HepG2 (cell line): ENCODE measurements around the gene PARP6. TPM values are rescaled to one million over a fixed set of nuclear protein-coding genes. Genes with fewer than 3 reads are reported as not detected.

ENCODE experiments used
- ATAC-seq: fragments of 200-7000 bp; cut with Tn5 transposase; 3 replicates; pipeline ENCODE4 v1.9.1; 2020; ENCODE audit warnings: mild to moderate bottlenecking, moderate library complexity
- BruUV-seq: library from RNA; stranded (reverse); fragments of 400-500 nt; replicated peaks from 2 replicates; lab custom pipeline; 2021; lab: Mats Ljungman, UMichigan
- CTCF ChIA-PET: fragments of 300-600 bp; formaldehyde crosslinking; extraction: SDS; loops from one replicate; lab custom pipeline; 2021; ENCODE audit warnings: low total read pairs, inconsistent platforms, low intra/inter-chr PET ratio; lab: Yijun Ruan, JAX
- POLR2A ChIA-PET: fragments of 350-600 bp; sonication (Branson Sonifier 250); formaldehyde crosslinking; loops from one replicate; lab custom pipeline; 2020; ENCODE audit warnings: antibody characterized with exemption, inconsistent platforms; lab: Yijun Ruan, JAX
- DNase-seq: peaks from one replicate; pipeline ENCODE4 v3.0.0-alpha.2; 2015; ENCODE audit warnings: low spot score
- FAIRE-seq: peaks from 3 replicates; lab custom pipeline; 2011; peaks lifted over from hg19 to GRCh38; lab: Jason Lieb, UNC
- H2AFZ ChIP-seq: one replicate; pipeline ENCODE4 v1.6.1; 2011; ENCODE audit warnings: low read length, inconsistent platforms
- H3K27ac ChIP-seq: fragments of 300-600 bp; 3 replicates; pipeline ENCODE4 v1.8.0; 2011; ENCODE audit warnings: mixed run types, mild to moderate bottlenecking, mixed read lengths, low read length, inconsistent platforms; ENCODE audit not compliant: insufficient read depth; ENCODE audit errors: extremely low read length
- H3K27me3 ChIP-seq, 2 experiments: fragments of 200-600 bp in 1 of 2; 2 replicates in 1 of 2; 3 replicates in 1 of 2; pipeline versions ENCODE4 v1.6.0 to v1.8.0; 2011; ENCODE audit warnings: low read length in 2 of 2, mild to moderate bottlenecking in 2 of 2, moderate library complexity in 2 of 2, inconsistent platforms in 1 of 2; ENCODE audit not compliant: insufficient read depth in 2 of 2, control insufficient read depth in 1 of 2
- H3K36me3 ChIP-seq, 2 experiments: fragments of 200-600 bp in 1 of 2; replicated peaks in 1 of 2; 2 replicates in 1 of 2; 3 replicates in 1 of 2; pipeline versions ENCODE4 v1.5.1 to v1.8.0; 2011; ENCODE audit warnings: low read length in 2 of 2, inconsistent platforms in 1 of 2; ENCODE audit not compliant: insufficient read depth in 2 of 2, control insufficient read depth in 1 of 2
- H3K4me1 ChIP-seq: 2 replicates; pipeline ENCODE4 v1.5.1; 2012; ENCODE audit warnings: low read length, inconsistent platforms; ENCODE audit not compliant: insufficient read depth
- H3K4me2 ChIP-seq: 2 replicates; pipeline ENCODE4 v1.6.0; 2011; ENCODE audit warnings: low read depth, low read length, inconsistent platforms
- H3K4me3 ChIP-seq, 3 experiments: fragments of 200-600 bp in 1 of 3; sonication (generic), shearing (Covaris generic) in 1 of 3; replicated peaks in 1 of 3; 2 replicates each; pipeline ENCODE4 v1.5.1; 2011 to 2016; ENCODE audit warnings: low read length in 3 of 3, inconsistent platforms in 2 of 3, low read depth in 2 of 3, mild to moderate bottlenecking in 2 of 3, control low read depth in 1 of 3, mixed read lengths in 1 of 3; ENCODE audit not compliant: insufficient read depth in 1 of 3
- H3K79me2 ChIP-seq: one replicate; pipeline ENCODE4 v1.6.1; 2011; ENCODE audit warnings: low read length, inconsistent platforms; ENCODE audit not compliant: insufficient read depth
- H3K9ac ChIP-seq: 2 replicates; pipeline ENCODE4 v1.6.0; 2011; ENCODE audit warnings: mild to moderate bottlenecking, low read depth, low read length, inconsistent platforms; ENCODE audit not compliant: insufficient read depth
- H3K9me3 ChIP-seq: 2 replicates; pipeline ENCODE4 v1.5.1; 2012; ENCODE audit warnings: mild to moderate bottlenecking, low read length
- H4K20me1 ChIP-seq: 2 replicates; pipeline ENCODE4 v1.6.0; 2011; ENCODE audit warnings: inconsistent platforms, mild to moderate bottlenecking, low read length, moderate library complexity; ENCODE audit not compliant: insufficient read depth
- BHLHE40 ChIP-seq: IDR thresholded peaks from 2 replicates; pipeline ENCODE4 v1.6.1; 2011; ENCODE audit warnings: low read length, improper control_type of control experiment
- CHD4 ChIP-seq: fragments of 200-600 bp; sonication (generic); IDR thresholded peaks from 2 replicates; pipeline ENCODE4 v1.7.0; 2017; ENCODE audit warnings: mild to moderate bottlenecking, low read length, borderline replicate concordance
- EEA1 ChIP-seq: sonication (generic); formaldehyde crosslinking; IDR thresholded peaks from 2 replicates; pipeline ENCODE4 v1.5.1; 2020; ENCODE audit warnings: mild to moderate bottlenecking, missing genetic modification reagents, borderline replicate concordance
- FOXA1 ChIP-seq, 2 experiments: fragments of 450-650 bp in 1 of 2; sonication (generic) in 1 of 2; formaldehyde crosslinking in 1 of 2; IDR thresholded peaks; 2 replicates each; pipeline versions ENCODE4 v1.4.0 to v1.6.1; 2016 to 2020; ENCODE audit warnings: missing genetic modification reagents in 1 of 2
- KLF13 ChIP-seq: sonication (generic); formaldehyde crosslinking; IDR thresholded peaks from 2 replicates; pipeline ENCODE4 v1.4.0; 2020; ENCODE audit warnings: mild to moderate bottlenecking, missing genetic modification reagents
- MAF1 ChIP-seq: sonication (generic); formaldehyde crosslinking; IDR thresholded peaks from 2 replicates; pipeline ENCODE4 v1.5.0; 2020; ENCODE audit warnings: missing genetic modification reagents, borderline replicate concordance
- NR2F6 ChIP-seq, 2 experiments: IDR thresholded peaks; 2 replicates each; pipeline ENCODE4 v1.6.1; 2016; ENCODE audit warnings: antibody characterized with exemption in 1 of 2, mild to moderate bottlenecking in 1 of 2
- SIN3B ChIP-seq: fragments of 150-350 bp; IDR thresholded peaks from 2 replicates; pipeline ENCODE4 v1.6.1; 2014; ENCODE audit warnings: low read length
- SMC3 ChIP-seq: IDR thresholded peaks from 2 replicates; pipeline ENCODE4 v1.6.1; 2011; ENCODE audit warnings: low read length, improper control_type of control experiment
- SOX5 ChIP-seq: IDR thresholded peaks from 2 replicates; pipeline ENCODE4 v1.6.1; 2016; ENCODE audit warnings: borderline replicate concordance
- ZFP36 ChIP-seq: fragments of 150-350 bp; IDR thresholded peaks from 2 replicates; pipeline ENCODE4 v1.6.1; 2018; ENCODE audit warnings: borderline replicate concordance, low read length, low read depth; ENCODE audit not compliant: partially characterized antibody
- ZNF136 ChIP-seq: sonication (generic); formaldehyde crosslinking; IDR thresholded peaks from 2 replicates; pipeline ENCODE4 v1.8.1; 2022; ENCODE audit warnings: low read depth, mild to moderate bottlenecking, moderate library complexity, missing genetic modification reagents
- ZNF160 ChIP-seq: sonication (generic); formaldehyde crosslinking; IDR thresholded peaks from 2 replicates; pipeline ENCODE4 v1.8.0; 2022; ENCODE audit warnings: mild to moderate bottlenecking, inconsistent platforms, missing genetic modification reagents
- ZNF253 ChIP-seq: sonication (generic); formaldehyde crosslinking; IDR thresholded peaks from 2 replicates; pipeline ENCODE4 v1.8.0; 2022; ENCODE audit warnings: mild to moderate bottlenecking, missing genetic modification reagents, borderline replicate concordance
- ZNF343 ChIP-seq: sonication (generic); formaldehyde crosslinking; IDR thresholded peaks from 2 replicates; pipeline ENCODE4 v1.4.0; 2020; ENCODE audit warnings: mild to moderate bottlenecking, missing genetic modification reagents
- ZNF572 ChIP-seq: sonication (generic); formaldehyde crosslinking; IDR thresholded peaks from 2 replicates; pipeline ENCODE4 v1.5.1; 2020; ENCODE audit warnings: mild to moderate bottlenecking, missing genetic modification reagents
- ZNF781 ChIP-seq: sonication (generic); formaldehyde crosslinking; IDR thresholded peaks from 2 replicates; pipeline ENCODE4 v1.5.1; 2020; ENCODE audit warnings: borderline replicate concordance, mild to moderate bottlenecking, missing genetic modification reagents; ENCODE audit errors: not compliant biosample characterization
- ZNF792 ChIP-seq: IDR thresholded peaks from 2 replicates; pipeline ENCODE4 v1.6.1; 2016
- ZNF891 ChIP-seq: sonication (generic); formaldehyde crosslinking; IDR thresholded peaks from 2 replicates; pipeline ENCODE4 v1.5.0; 2020; ENCODE audit warnings: mild to moderate bottlenecking, missing genetic modification reagents
- WGBS: methylation state at CpG from one replicate; pipeline ENCODE4 v1.1.6; 2017; ENCODE audit warnings: low lambda C conversion rate; 5-methylcytosine and 5-hydroxymethylcytosine counted together
- in situ Hi-C: cut with HindIII; loops from 2 replicates; pipeline ENCODE4 v1.10.0; 2017; ENCODE audit warnings: low pct_unique_long_range_greater_than_20kb; ENCODE audit not compliant: extremely low pct_ligation_motif_present
- intact Hi-C: fragments of 100-400 bp; cut with micrococcal nuclease; formaldehyde crosslinking; loops from one replicate; pipeline ENCODE4 v1.10.0; 2022; ENCODE audit not compliant: unreplicated experiment
- polyA plus RNA-seq, 8 experiments: library from polyadenylated mRNA; depleted of rRNA in 3 of 8; stranded (reverse) in 7 of 8; unstranded in 1 of 8; fragments of >200 nt; fragmentation: Illumina TruSeq in 4 of 8; extraction: Trizol in 4 of 8; gene quantifications; 2 replicates each; pipeline versions ENCODE4 v1.2.1 to v1.2.3, GENCODE V29; 2011 to 2016; ENCODE audit warnings: low read depth in 4 of 8, missing spikeins in 1 of 8, mixed read lengths in 1 of 8; ENCODE audit not compliant: insufficient read depth in 1 of 8
- total RNA-seq, 5 experiments: library from RNA; depleted of rRNA; stranded (reverse); fragments of >200 nt; fragmentation: Illumina TruSeq; extraction: Trizol; gene quantifications; 2 replicates each; pipeline ENCODE4 v1.2.3, GENCODE V29; 2016; ENCODE audit warnings: low read depth in 1 of 5
- TF ChIP-seq, protein P1 (sequence below): IDR thresholded peaks from 2 replicates; pipeline ENCODE4 v1.4.0; 2020; ENCODE audit warnings: mild to moderate bottlenecking, missing genetic modification reagents

Gene PARP6
- total and polyA plus RNA-seq, 2 of the 13 experiments (the other 11 are each of a cell fraction or from before 2014, with no cell fraction given), result 0.22 to 0.87 TPM

DNA sequence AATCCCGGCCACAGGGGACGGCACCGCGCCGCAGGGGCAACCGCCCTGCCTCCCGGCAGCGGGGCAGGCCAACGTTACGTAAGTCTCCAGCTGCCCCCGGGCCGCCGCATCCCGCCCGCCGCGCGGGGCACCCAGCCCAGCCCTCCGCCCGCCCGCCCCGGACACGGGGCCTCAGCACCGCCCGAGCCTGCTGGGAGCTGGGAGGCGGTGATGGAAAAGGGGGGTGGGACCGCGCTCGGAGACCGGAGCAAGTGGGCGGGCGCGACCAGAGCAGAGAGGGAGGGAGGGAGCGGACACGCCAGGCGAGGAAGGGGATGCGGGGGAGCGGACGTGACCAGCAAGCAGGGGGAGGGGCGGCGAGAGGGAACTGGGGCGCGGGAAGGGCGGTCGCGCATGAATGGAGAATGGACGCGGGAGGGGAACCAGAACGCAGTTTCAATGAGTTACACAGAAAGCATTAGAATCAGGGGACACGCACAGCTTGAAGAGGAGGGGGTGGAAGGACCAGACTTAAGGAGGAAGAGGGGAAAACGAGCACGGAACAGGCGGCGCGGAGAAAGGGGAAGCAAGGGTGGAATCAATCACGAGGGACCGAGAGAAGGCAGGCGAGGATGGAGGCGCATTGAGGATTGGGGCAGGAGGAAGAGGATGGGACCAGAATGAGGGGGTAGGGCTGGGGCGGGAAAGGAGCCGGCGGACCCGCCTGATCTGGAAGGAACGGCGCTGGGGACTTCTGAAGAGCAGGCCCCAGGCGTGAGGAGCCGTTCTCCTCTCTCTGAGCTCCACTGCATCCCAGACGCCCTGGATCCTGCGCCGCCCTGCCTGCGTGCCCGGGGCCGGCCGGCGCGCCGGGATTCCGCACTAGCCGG is 41.9 kb downstream of the PARP6 start (continued):
- TF ChIP-seq, protein P1, sequence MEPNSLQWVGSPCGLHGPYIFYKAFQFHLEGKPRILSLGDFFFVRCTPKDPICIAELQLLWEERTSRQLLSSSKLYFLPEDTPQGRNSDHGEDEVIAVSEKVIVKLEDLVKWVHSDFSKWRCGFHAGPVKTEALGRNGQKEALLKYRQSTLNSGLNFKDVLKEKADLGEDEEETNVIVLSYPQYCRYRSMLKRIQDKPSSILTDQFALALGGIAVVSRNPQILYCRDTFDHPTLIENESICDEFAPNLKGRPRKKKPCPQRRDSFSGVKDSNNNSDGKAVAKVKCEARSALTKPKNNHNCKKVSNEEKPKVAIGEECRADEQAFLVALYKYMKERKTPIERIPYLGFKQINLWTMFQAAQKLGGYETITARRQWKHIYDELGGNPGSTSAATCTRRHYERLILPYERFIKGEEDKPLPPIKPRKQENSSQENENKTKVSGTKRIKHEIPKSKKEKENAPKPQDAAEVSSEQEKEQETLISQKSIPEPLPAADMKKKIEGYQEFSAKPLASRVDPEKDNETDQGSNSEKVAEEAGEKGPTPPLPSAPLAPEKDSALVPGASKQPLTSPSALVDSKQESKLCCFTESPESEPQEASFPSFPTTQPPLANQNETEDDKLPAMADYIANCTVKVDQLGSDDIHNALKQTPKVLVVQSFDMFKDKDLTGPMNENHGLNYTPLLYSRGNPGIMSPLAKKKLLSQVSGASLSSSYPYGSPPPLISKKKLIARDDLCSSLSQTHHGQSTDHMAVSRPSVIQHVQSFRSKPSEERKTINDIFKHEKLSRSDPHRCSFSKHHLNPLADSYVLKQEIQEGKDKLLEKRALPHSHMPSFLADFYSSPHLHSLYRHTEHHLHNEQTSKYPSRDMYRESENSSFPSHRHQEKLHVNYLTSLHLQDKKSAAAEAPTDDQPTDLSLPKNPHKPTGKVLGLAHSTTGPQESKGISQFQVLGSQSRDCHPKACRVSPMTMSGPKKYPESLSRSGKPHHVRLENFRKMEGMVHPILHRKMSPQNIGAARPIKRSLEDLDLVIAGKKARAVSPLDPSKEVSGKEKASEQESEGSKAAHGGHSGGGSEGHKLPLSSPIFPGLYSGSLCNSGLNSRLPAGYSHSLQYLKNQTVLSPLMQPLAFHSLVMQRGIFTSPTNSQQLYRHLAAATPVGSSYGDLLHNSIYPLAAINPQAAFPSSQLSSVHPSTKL (CRISPR knock-in tag), result no peak
- peak; percentile 55; the same call in 1 of the 2 replicates for TF ChIP-seq ZNF572 (CRISPR knock-in tag)

DNA sequence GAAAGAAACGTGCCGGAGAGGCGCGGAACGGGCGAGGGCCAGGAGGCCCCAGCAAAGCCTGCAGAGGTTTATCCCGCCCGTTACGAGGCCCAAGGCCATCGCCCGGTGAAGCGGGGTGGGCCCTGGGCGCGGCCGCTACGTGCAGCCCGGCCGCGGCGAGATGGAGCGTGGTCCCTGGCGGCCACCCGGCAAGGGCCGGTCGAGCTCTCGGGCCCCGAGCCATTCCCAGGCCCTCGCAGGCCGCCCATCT is 42.5 kb downstream of the PARP6 start:
- ATAC-seq (no peak; the same call in 2 of the 3 replicates), FAIRE-seq (no peak), DNase-seq (no peak)
- H3K79me2 ChIP-seq, result peaks cover 63% of the 10 kb centered on the region
- peaks cover 38% of the 10 kb centered on the region for H4K20me1 ChIP-seq
- BruUV-seq, result no TSS peak
- ChIA-PET POLR2A (interaction anchor here (0.6 to 3.1 kb wide), 10 partner anchors 11 to 741 kb away, joined by 3 to 33 read pairs (median 5); partner anchors contain the start of genes GRAMD2A, HEXA, MYO9A and SENP8), CTCF (no interaction called here)
- peak overlapping the region; percentile 93 for H3K4me2 ChIP-seq
- H3K27ac ChIP-seq, result peak overlapping the region; percentile 62
- under 1% methylated on average over 12 of the region's 29 CpGs for WGBS
- intact Hi-C loops (loop anchor here (2.0 kb wide), 2 partner anchors 31 to 57 kb away; no protein-coding TSS in a partner anchor), in situ Hi-C loops (no loop called here)
- H3K4me1 ChIP-seq, result peaks cover 59% of the 10 kb centered on the region
- peak overlapping the region; percentile 81 to 99 (median 96) for H3K4me3 ChIP-seq
- H3K36me3 ChIP-seq, result peaks cover 0 to 7% of the 10 kb centered on the region in 2 experiments; a peak in 1 of 5 replicates
- peak overlapping the region; percentile 94 for H3K9ac ChIP-seq
- no peaks in the 10 kb centered on the region for H3K9me3 ChIP-seq
- H2AFZ ChIP-seq, result no peak overlapping the region
- no peaks in the 10 kb centered on the region; a peak in 1 of 5 replicates for H3K27me3 ChIP-seq
- TF ChIP-seq KLF13 (CRISPR knock-in tag) (no peak), BHLHE40 (no peak), ZNF343 (CRISPR knock-in tag) (0 out of 2 replicates have a peak, but pooled peaks have one; percentile 34), ZNF253 (CRISPR knock-in tag) (no peak), ZNF781 (CRISPR knock-in tag) (no peak), SOX5 (CRISPR knock-in tag) (no peak), SMC3 (no peak), CHD4 (no peak), ZNF136 (no peak), ZNF160 (CRISPR knock-in tag) (0 out of 2 replicates have a peak, but pooled peaks have one; percentile 4), EEA1 (CRISPR knock-in tag) (no peak), ZFP36 (no peak), SIN3B (no peak), NR2F6 (IDR thresholded peaks at IDR 0.05) (no peak), NR2F6 (CRISPR knock-in tag; IDR thresholded peaks at IDR 0.05) (no peak), FOXA1 (IDR thresholded peaks at IDR 0.05) (no peak), FOXA1 (CRISPR knock-in tag; IDR thresholded peaks at IDR 0.05) (no peak), ZNF792 (CRISPR knock-in tag) (no peak), MAF1 (CRISPR knock-in tag) (no peak), ZNF891 (CRISPR knock-in tag) (no peak)
